Right cardiac atrium (tissue), 5 donors: ENCODE data around the gene C10orf95. TPM values are rescaled to one million over a fixed set of nuclear protein-coding genes. Genes with fewer than 3 reads are reported as not detected.
A peak's percentile ranks its signal among the peaks of the same experiment; 100 is the strongest.
"Not testable (repeated sequence)": the region's sequence is repeated elsewhere in the genome, so short reads cannot be mapped to it uniquely, and the experiment has no call there.

Experiments used
- ATAC-seq, 2 donors: fragments of 200-7000 bp; cut with Tn5 transposase; one replicate each; pipeline versions ENCODE4 v1.8.0 to v1.9.1; 2020; ENCODE audit warnings: moderate library complexity in 2 of 2, mild to moderate bottlenecking in 1 of 2
- DNase-seq, 3 donors: peaks; one replicate each; pipeline ENCODE4 v3.0.0-alpha.2; 2020
- H3K27ac ChIP-seq: one replicate; pipeline ENCODE4 v1.5.1; 2013; ENCODE audit warnings: mild to moderate bottlenecking, low read length, control low read depth, moderate library complexity
- H3K27me3 ChIP-seq: one replicate; pipeline ENCODE4 v1.6.1; 2013; ENCODE audit not compliant: control insufficient read depth, insufficient read depth
- H3K4me1 ChIP-seq: one replicate; pipeline ENCODE4 v1.6.1; 2013; ENCODE audit warnings: low read length; ENCODE audit not compliant: control insufficient read depth, insufficient read depth
- H3K4me3 ChIP-seq: one replicate; pipeline ENCODE4 v1.5.1; 2013; ENCODE audit warnings: low read length, control low read depth
- H3K9me3 ChIP-seq: one replicate; pipeline ENCODE4 v1.6.1; 2013; ENCODE audit warnings: low read length; ENCODE audit not compliant: control insufficient read depth
- WGBS: extraction: QIAGEN DNeasy Blood & Tissue Kit; methylation state at CpG from one replicate; pipeline ENCODE4 v1.1.7; 2013; 5-methylcytosine and 5-hydroxymethylcytosine counted together
- intact Hi-C, 4 donors: fragments of 100-400 bp; cut with DNase I; formaldehyde crosslinking; loops; one replicate each; pipeline versions ENCODE4 v1.11.0 to v1.14.0; 2022 to 2023
- polyA plus RNA-seq: library from polyadenylated mRNA; stranded (reverse); fragments of 200-250 nt; gene quantifications from one replicate; pipeline ENCODE4 v1.2.3, GENCODE V29; 2013
- total RNA-seq, 4 donors: library from RNA; stranded (reverse); fragmentation: NEBNext Ultra II Directional; extraction: Animal tissue kit (Norgen Biotek cat#: 25700); gene quantifications; one replicate each; pipeline ENCODE4 v1.2.1, GENCODE V29; 2021
- donor health status: healthy with polysubstance abuse.
- donor health status: DM: no; HTN: yes; CAD: no.
- donor health status: DM: no; HTN: no; CAD: no.
- donor health status: DM: no; HTN: yes; CAD: no; lungs with severe emphysema.
- donor health status: DM: yes; HTN: yes; CAD: no.

C10orf95 gene
- total and polyA plus RNA-seq, 5 donors = 0.09 TPM; not detected in 4

DNA sequence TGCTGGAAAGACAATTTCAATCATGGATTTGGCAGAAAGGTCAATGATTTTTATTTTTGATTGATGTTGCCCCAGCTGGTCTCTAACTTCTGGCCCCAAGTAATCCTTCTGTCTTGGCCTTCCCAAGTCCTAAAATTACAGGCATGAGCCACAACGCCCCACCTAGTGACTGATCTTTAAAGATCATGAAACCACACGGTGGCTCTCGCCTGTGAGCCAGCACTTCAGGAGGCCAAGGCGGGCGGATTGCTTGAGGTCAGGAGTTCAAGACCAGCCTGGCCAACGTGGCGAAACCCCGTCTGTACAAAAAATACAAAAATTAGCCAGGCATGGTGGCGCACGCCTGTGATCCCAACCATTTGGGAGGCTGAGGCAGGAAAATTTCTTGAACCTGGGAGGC, 12.6 kb upstream of the C10orf95 start:
- no peaks in the 10 kb centered on the region for H3K27me3 ChIP-seq
- no peak overlapping the region for H3K4me3 ChIP-seq
- DNase-seq (no peak), ATAC-seq (no peak)
- H3K4me1 ChIP-seq = peaks cover 4% of the 10 kb centered on the region
- H3K9me3 ChIP-seq = no peaks in the 10 kb centered on the region
- intact Hi-C loops = no loop called here
- WGBS = 87% methylated on average over 10 of the region's 10 CpGs
- H3K27ac ChIP-seq = no peak overlapping the region

DNA sequence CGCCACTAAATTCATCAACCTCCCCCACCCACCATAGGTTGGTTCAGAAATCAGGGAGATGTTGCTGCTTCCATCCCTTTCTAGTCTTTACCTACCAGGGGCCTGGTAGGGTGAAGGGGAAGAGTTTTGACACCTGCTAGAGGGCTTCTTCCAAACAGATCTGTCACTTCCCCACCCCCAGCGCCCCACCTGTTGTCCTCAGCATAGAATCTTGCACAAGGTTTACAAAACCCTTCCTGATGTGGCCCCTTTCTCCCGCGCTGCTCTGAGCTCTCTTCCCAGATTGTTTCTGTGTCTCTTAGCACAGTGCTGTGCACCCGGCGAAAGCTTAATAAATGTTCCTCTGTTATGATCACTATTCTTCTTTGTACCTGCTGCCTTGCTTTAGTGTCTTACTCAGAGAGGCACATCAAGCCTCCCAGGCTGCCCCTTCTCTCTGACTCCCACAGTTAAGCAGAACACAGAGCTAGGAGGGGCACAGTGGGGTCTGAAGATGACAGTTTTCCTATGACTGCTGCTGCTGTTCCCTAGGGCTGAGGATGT, 11.2 kb upstream of the C10orf95 start:
- Histone ChIP-seq H3K4me1 (peaks cover 4% of the 10 kb centered on the region), H3K27me3 (no peaks in the 10 kb centered on the region), H3K4me3 (no peak overlapping the region), H3K27ac (no peak overlapping the region), H3K9me3 (no peaks in the 10 kb centered on the region)
- no peak for ATAC-seq
- intact Hi-C loops = no loop called here
- DNase-seq = no peak
- WGBS = 73% methylated on average over 6 of the region's 6 CpGs

DNA sequence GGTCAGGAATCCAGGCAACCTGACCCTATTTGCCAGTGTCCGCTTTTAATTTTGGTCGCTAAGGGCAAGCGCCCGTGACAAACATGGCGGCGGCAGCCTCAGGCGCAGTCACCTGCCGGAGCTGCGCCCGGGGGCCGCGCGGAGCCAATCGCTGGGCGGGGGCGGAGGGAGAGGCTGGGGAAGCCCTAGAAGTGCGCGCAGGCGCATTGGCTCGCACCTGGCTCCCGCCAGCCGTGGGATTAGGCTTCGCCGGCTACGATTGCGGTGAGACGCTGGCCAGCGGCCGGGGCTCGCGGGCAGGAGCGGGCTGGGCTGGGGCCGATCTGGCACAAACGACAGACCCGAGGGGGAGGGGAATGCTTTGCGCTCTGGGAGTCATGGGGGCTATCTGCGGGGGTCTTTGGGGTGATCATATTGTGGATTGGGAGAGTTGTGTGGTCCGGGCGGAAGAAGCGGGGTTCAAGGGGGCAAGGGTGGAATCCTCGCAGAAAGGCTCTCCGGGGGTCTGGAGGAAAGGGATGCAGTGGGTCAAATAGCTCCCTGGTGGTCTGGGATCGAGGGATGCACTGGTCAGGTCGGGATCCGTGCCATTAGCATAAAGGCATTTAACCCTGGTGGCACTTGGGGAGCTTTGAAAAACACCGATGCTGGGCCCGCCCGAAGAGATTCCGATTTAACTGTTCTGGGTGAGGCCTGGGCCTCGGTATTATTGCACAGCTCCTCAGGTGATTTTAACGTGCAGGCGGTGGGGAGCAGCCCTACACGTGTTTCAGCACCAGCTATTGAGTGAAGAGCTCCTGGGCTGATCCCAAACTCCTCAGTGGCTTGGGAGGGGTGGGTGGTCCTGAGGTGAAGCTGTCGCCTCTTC, 10.1 kb upstream of the C10orf95 start:
- no peaks in the 10 kb centered on the region for H3K27me3 ChIP-seq

DNA sequence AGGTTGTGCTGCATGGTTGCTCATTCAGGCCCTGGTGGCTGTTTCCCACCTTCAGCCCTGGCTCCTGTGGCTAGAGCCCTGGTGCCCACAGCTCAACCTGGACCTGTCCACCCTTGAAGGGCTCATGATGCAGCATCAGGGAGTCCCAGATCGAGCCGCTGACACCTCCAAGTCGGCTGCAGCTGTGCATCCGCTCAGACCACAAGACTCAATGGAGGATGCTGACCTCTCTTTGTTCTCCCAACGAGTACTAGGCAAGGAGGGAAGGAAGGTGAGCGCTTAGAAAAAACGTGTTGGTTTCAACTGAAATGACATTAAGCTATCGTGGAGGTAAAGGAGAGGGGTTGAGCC, 9.5 kb upstream of the C10orf95 start:
- intact Hi-C loops = no loop called here
- no peak overlapping the region for H3K27ac ChIP-seq
- 27% methylated on average over 8 of the region's 8 CpGs for WGBS
- H3K27me3 ChIP-seq = no peaks in the 10 kb centered on the region
- peak overlapping the region; percentile 60 for H3K4me3 ChIP-seq
- ATAC-seq = peak; percentile 6 to 17
- H3K9me3 ChIP-seq = no peaks in the 10 kb centered on the region
- H3K4me1 ChIP-seq = peaks cover 4% of the 10 kb centered on the region
- DNase-seq = no peak

More for the DNA sequence above, 10.1 kb upstream of the C10orf95 start:
- H3K4me3 ChIP-seq = peak overlapping the region; percentile 60
- H3K9me3 ChIP-seq = no peaks in the 10 kb centered on the region
- peaks cover 4% of the 10 kb centered on the region for H3K4me1 ChIP-seq
- 4% methylated on average over 54 of the region's 54 CpGs for WGBS
- intact Hi-C loops = no loop called here
- peak; percentile 93 to 98 (median 97) for DNase-seq
- no peak overlapping the region for H3K27ac ChIP-seq
- ATAC-seq = peak; percentile 94 to 97

DNA sequence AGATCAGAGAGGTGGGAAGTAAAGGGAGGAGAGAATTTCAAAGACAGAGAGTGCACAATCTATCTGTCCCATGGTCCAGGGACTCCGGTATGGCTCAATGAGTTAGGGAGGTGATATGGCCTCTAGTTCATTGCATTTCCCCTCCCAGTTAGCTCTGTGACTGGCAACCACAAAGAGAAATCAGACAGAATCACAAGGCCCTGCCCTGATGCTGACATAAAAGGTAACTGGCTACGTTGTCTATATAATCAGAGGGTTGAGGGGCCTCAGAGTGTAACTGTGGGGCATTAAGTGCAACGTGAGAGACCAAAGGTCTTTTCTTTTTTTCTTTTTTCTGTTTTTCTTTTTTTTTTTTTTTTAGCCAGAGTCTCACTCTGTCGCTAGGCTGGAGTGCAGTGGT, 7.3 kb upstream of the C10orf95 start:
- 78% methylated on average over 4 of the region's 4 CpGs for WGBS
- intact Hi-C loops = no loop called here
- Histone ChIP-seq H3K27me3 (no peaks in the 10 kb centered on the region), H3K9me3 (no peaks in the 10 kb centered on the region), H3K4me1 (peaks cover 4% of the 10 kb centered on the region), H3K27ac (no peak overlapping the region), H3K4me3 (no peak overlapping the region)
- no peak for ATAC-seq
- no peak for DNase-seq

DNA sequence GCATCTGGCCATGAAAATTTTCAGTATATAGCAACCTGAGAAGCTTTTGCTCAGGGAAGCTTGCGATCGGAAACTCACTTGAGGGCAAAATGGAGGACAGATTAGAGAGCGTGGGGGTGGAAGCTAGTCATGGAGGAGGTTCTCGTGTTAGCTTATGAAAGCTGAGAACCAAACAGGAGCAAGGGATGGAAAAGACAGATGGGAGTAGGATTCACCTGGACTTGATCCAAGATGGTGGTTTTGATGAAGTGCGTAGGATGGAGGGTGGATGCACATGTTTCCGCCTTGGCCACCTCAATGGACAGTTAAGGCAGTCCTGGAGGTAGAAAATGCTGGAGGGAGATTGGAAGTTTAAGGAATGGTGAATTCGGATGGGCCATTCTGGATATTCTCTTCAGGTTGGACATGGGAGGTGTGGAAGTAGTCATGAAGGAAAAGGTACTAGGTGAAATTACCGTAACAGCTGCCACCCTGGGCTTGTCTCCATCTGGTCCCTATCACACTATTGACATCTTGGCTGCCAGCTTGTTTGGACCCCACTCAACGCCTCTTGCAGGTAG, 6.3 kb upstream of the C10orf95 start:
- Histone ChIP-seq H3K27me3 (no peaks in the 10 kb centered on the region), H3K4me3 (no peak overlapping the region), H3K4me1 (peaks cover 2% of the 10 kb centered on the region), H3K27ac (no peak overlapping the region), H3K9me3 (no peaks in the 10 kb centered on the region)
- WGBS = 83% methylated on average over 9 of the region's 9 CpGs
- no peak for ATAC-seq
- intact Hi-C loops = no loop called here
- DNase-seq = no peak

DNA sequence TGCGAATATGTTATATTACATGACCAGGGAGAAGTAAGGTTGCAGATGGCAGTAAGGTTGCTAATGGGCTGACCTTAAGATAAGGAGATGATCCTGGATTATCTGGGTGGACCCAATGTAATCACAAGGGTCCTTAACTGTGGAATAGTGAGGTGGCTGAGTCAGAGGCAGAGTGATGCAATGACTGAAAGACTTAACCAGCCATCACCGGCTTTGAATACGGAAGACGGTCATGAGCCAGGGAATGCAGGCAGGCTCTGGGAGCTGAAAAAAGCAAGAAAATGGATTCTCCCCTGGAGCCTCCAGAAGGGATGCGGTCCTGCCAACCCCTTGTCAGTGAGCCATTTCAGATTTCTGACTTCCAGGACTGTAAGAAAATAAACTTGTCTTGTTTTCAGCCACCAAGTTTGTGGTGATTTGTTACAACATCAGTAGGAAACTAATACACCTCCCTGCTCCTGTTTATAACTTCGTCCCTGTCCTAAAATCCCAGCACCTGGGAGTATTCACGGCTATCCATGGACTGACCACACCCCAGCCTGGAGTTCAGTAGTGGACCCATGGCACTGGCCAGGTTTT, 4.6 kb upstream of the C10orf95 start:
- H3K9me3 ChIP-seq = no peaks in the 10 kb centered on the region
- H3K4me3 ChIP-seq = no peak overlapping the region
- intact Hi-C loops = no loop called here
- H3K27ac ChIP-seq = no peak overlapping the region
- 72% methylated on average over 7 of the region's 7 CpGs for WGBS
- H3K4me1 ChIP-seq = peaks cover 5% of the 10 kb centered on the region
- no peaks in the 10 kb centered on the region for H3K27me3 ChIP-seq
- peak; percentile 13 to 28 for ATAC-seq
- DNase-seq = peak in 1 of 3 donors; percentile 47

DNA sequence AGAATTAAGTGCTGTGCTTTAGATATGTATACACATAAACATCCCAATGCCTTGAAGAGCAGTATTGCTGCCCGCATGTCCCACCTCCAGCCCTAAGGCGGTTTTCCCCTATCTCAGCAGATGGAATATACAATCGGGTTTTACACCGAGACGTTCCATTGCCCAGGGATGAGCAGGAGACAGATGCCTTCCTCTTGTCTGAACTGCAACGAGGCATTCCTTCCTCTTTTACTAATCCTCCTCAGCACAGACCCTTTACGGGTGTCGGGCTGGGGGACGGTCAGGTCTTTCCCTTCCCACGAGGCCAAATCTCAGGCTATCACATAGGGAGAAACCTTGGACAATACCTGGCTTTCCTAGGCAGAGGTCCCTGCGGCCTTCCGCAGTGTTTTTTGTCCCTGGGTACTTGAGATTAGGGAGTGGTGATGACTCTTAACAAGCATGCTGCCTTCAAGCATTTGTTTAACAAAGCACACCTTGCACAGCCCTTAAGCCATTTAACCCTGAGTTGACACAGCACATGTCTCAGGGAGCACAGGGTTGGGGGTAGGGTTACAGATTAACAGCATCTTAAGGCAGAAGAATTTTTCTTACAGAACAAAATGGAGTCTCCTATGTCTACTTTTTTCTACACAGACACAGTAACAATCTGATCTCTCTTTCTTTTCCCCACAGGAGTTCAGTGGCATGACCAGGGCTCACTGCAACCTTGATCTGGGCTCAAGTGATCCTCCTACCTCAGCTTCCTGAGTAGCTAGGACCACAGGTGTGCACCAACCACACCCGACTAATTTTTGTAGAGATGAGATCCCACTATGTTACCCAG, 3.5 kb upstream of the C10orf95 start:
- WGBS = 72% methylated on average over 13 of the region's 13 CpGs
- H3K9me3 ChIP-seq, DNase-seq, H3K4me3 ChIP-seq, H3K27me3 ChIP-seq, H3K4me1 ChIP-seq, intact Hi-C loops, H3K27ac ChIP-seq, ATAC-seq: not testable (repeated sequence)

DNA sequence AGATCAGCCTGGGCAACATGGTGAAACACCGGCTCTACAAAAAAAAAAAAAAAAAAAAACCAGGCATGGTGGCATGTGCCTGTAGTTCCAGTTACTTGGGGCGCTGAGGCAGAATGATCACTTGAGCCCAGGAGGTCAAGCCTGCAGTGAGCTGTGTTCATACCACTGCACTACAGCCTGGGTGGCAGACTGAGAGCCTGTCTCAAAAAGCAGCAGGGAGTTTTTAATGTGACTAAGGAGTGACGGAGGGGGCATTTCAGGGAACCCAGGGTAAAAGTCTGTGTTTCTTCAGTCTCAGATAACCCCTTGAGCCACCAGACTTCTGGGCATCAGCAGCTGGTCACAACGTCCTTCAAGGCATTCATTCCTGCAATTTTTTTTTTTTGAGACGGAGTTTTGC, 2.2 kb upstream of the C10orf95 start:
- Histone ChIP-seq H3K9me3 (no peaks in the 10 kb centered on the region), H3K27me3 (no peaks in the 10 kb centered on the region), H3K27ac (peak overlapping the region; percentile 17), H3K4me1 (peaks cover 3% of the 10 kb centered on the region), H3K4me3 (no peak overlapping the region)
- ATAC-seq = no peak
- intact Hi-C loops = no loop called here
- 65% methylated on average over 5 of the region's 5 CpGs for WGBS
- no peak for DNase-seq

DNA sequence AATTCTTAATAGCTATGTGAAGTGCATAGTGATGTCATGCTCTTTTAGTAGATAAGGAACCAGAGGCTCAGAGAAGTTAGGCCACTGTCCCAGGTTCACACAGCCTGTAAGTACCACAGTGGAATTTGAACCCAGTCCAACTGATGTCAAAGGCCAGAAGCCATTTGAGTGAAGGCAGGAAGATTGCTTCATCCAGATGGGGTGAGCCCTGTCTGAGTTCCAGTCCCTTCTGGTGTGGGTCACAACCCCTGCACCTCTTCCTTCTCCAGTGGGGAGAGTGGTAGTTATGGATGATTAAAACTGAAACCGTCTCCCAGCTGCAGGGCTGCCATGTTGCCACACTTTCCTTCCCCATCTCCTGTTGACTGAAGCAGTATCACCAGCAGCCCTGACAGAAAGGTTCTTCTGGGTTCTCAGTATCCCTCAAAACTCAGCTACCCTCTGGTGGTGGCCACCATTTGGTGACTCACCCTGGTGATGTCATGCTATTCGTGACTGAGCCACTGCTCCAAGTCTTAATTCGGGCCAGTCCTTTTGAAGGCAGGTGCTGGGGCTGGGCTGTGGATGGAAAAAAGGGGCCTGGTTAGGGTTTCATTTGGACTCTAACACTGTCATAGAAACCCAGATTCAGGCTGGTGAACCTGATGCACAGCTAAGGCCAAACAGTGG, 1.5 kb upstream of the C10orf95 start:
- peak overlapping the region; percentile 42 for H3K27ac ChIP-seq
- peak; percentile 1 to 18 for ATAC-seq
- peaks cover 3% of the 10 kb centered on the region for H3K4me1 ChIP-seq

More for the DNA sequence above, 1.5 kb upstream of the C10orf95 start:
- Histone ChIP-seq H3K9me3 (no peaks in the 10 kb centered on the region), H3K4me3 (no peak overlapping the region), H3K27me3 (no peaks in the 10 kb centered on the region)
- DNase-seq = peak in 2 of 3 donors; percentile 43 to 60
- intact Hi-C loops = no loop called here
- 45% methylated on average over 3 of the region's 3 CpGs for WGBS
